ENCODE data around the gene SHB. TPM values are rescaled to one million over a fixed set of nuclear protein-coding genes. Genes with fewer than 3 reads are reported as not detected.

The SHB gene
- total and polyA plus RNA-seq, 2 of the 13 experiments (the other 11 are each of a cell fraction or from before 2014, with no cell fraction given) = 19.4 to 20.7 TPM

- TF ChIP-seq PPARG (CRISPR knock-in tag; conservative IDR thresholded peaks at IDR 0.05) (peak; percentile 45; the same call in 1 of the 2 replicates), U2AF2 (IDR thresholded peaks at IDR 0.05; ENCODE audit: low read depth, low read length) (no peak), ZNF549 (CRISPR knock-in tag; IDR thresholded peaks at IDR 0.05) (no peak), RBM22 (optimal IDR thresholded peaks at IDR 0.05; ENCODE audit: low read length) (no peak), GABPB1 (CRISPR knock-in tag; IDR thresholded peaks at IDR 0.05) (peak; percentile 31; the same call in 1 of the 2 replicates), MXD1 (CRISPR knock-in tag; IDR thresholded peaks at IDR 0.05) (no peak), HCFC1 (IDR thresholded peaks at IDR 0.05; ENCODE audit: low read depth, low read length) (no peak), ZBTB26 (CRISPR knock-in tag; IDR thresholded peaks at IDR 0.05; ENCODE audit: borderline replicate concordance) (no peak), GABPA (IDR thresholded peaks at IDR 0.05; ENCODE audit: low read depth, low read length) (no peak), GABPA (CRISPR knock-in tag; IDR thresholded peaks at IDR 0.05; ENCODE audit: low read depth) (no peak), ZNF83 (CRISPR knock-in tag; IDR thresholded peaks at IDR 0.05; ENCODE audit: borderline replicate concordance) (no peak), SIX4 (CRISPR knock-in tag; IDR thresholded peaks at IDR 0.05) (no peak), ZNF510 (CRISPR knock-in tag; IDR thresholded peaks at IDR 0.05; ENCODE audit: low read depth) (no peak), HNF4G (IDR thresholded peaks at IDR 0.05; ENCODE audit: borderline replicate concordance, low read depth, low read length) (peak; percentile 54; the same call in 1 of the 2 replicates), HNF4G (CRISPR knock-in tag; IDR thresholded peaks at IDR 0.05; ENCODE audit: borderline replicate concordance, low read depth) (no peak), ZNF350 (CRISPR knock-in tag; IDR thresholded peaks at IDR 0.05; ENCODE audit: borderline replicate concordance, low read depth) (no peak), ZUFSP (CRISPR knock-in tag; IDR thresholded peaks at IDR 0.05; ENCODE audit: borderline replicate concordance) (no peak), GATAD1 (CRISPR knock-in tag; IDR thresholded peaks at IDR 0.05) (peak; percentile 49; the same call in 1 of the 2 replicates), HHEX (CRISPR knock-in tag; IDR thresholded peaks at IDR 0.05) (peak; percentile 43; the same call in 1 of the 2 replicates), ZC3H13 (CRISPR knock-in tag; IDR thresholded peaks at IDR 0.05) (no peak), ZC3H4 (CRISPR knock-in tag; IDR thresholded peaks at IDR 0.05; ENCODE audit: borderline replicate concordance) (no peak), NR2F1 (CRISPR knock-in tag; IDR thresholded peaks at IDR 0.05) (peak; percentile 88 to 95), NFKB2 (CRISPR knock-in tag; IDR thresholded peaks at IDR 0.05; ENCODE audit: borderline replicate concordance) (no peak)
- TF ChIP-seq, protein P1, sequence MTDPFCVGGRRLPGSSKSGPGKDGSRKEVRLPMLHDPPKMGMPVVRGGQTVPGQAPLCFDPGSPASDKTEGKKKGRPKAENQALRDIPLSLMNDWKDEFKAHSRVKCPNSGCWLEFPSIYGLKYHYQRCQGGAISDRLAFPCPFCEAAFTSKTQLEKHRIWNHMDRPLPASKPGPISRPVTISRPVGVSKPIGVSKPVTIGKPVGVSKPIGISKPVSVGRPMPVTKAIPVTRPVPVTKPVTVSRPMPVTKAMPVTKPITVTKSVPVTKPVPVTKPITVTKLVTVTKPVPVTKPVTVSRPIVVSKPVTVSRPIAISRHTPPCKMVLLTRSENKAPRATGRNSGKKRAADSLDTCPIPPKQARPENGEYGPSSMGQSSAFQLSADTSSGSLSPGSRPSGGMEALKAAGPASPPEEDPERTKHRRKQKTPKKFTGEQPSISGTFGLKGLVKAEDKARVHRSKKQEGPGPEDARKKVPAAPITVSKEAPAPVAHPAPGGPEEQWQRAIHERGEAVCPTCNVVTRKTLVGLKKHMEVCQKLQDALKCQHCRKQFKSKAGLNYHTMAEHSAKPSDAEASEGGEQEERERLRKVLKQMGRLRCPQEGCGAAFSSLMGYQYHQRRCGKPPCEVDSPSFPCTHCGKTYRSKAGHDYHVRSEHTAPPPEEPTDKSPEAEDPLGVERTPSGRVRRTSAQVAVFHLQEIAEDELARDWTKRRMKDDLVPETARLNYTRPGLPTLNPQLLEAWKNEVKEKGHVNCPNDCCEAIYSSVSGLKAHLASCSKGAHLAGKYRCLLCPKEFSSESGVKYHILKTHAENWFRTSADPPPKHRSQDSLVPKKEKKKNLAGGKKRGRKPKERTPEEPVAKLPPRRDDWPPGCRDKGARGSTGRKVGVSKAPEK (CRISPR knock-in tag; IDR thresholded peaks at IDR 0.05; ENCODE audit: borderline replicate concordance) = no peak
- TF ChIP-seq, protein P2, sequence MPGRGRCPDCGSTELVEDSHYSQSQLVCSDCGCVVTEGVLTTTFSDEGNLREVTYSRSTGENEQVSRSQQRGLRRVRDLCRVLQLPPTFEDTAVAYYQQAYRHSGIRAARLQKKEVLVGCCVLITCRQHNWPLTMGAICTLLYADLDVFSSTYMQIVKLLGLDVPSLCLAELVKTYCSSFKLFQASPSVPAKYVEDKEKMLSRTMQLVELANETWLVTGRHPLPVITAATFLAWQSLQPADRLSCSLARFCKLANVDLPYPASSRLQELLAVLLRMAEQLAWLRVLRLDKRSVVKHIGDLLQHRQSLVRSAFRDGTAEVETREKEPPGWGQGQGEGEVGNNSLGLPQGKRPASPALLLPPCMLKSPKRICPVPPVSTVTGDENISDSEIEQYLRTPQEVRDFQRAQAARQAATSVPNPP (CRISPR knock-in tag; IDR thresholded peaks at IDR 0.05) = no peak
Observed at GRCh38 chr9:37908698-37909186, 160.3 kb downstream of the SHB start (continued).

Data from HepG2 (cell line).